HG03432 (cell line): ENCODE data around the gene DEFB113.

Source experiments
- ATAC-seq: cut with Tn5 transposase; IDR thresholded peaks from one replicate; pipeline ENCODE4 v1.9.1; 2021; ENCODE audit warnings: mild to moderate bottlenecking, moderate library complexity; ENCODE audit not compliant: unreplicated experiment

Gene DEFB113

DNA sequence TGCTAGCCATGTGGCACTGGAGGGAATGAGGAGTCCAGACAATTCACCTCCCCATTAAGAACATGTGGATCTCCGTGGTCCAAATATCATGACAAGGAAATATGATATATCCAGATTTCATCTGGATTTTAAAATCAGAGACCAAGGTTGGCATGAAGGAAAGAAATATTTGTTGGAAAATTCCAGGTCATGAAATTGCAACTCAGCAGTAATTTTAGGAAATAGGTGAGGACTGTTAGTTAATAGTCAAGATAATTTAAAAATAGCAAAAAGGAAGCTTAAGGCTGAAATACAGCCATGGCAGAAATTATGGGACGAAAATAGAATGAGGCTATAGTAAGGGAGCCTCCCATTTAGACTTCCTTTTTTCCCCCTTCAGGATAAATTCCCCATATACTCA lies 32.4 kb downstream of the DEFB113 start:
- ATAC-seq = no peak

DNA sequence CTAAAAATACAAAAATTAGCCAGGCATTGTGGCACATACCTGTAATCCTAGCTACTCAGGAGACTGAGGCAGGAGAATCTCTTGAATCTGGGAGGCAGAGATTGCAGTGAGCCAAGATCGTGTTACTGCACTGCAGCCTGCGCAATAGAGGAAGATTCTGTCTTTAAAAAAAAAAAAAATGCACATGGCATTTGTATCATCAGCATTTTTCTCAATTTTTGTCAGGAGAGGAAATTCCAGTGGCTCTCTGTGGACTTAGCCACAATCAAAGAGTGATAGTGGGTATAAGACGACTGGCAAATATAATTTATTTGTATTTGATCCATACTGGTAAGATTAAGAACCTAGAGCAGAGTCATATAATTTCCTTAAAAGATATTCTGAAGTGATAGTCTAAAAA lies 34.0 kb downstream of the DEFB113 start:
- ATAC-seq = no peak

DNA sequence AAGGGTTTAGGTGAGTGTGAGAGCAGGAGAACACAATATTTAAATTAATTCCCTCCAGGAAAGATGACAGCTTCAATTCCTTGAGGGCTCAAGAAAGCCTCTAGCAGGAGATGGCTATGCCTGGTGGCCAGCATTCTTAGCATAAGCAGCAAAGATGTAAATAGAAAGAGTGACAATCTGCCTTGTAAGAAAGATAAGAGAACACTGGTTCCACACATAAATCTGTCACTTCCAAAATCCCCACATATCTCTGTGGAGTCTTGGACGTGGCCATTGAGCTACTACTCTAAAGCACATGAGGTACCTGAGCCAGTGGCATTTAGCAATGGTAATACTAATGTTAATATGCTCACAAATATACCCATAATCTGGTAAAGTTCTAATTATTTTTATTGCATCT lies 34.7 kb downstream of the DEFB113 start:
- ATAC-seq = no peak

DNA sequence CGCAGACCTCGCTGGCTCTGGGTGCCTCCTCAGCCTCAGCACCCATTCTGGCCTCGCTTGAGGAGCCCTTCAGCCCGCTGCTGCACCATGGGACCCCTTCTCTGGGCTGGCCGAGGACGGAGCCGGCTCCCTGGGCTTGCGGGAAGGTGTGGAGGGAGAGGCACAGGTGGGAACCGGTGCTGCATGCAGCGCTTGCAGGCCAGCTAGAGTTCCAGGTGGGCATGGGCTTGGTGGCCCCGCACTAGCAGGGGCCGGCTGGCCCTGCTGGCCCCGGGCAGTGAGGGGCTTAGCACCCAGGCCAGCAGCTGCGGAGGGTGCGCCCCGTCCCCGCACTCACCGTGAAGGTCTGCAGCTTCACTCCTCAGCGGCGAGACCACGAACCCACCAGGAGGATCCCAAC lies 35.9 kb downstream of the DEFB113 start:
- ATAC-seq = no peak

DNA sequence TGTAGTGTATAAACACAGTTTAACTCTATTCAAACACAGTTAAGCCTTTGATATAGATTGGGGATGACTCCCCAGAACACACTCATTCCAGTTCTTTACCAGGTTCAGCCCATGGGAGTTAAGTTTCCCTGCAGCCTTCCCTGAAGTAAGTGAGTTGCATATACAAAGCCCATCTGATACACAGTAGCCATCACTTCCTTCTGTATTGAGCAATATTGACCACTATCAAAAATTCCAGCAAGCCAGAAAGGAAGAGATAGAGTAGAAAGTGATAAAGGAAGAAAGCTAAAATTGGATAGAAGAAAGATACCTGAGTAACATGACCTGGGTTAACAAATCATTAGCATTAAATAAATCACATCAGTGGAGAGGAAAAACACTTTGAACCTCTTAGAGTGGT lies 40.1 kb downstream of the DEFB113 start:
- ATAC-seq = no peak

DNA sequence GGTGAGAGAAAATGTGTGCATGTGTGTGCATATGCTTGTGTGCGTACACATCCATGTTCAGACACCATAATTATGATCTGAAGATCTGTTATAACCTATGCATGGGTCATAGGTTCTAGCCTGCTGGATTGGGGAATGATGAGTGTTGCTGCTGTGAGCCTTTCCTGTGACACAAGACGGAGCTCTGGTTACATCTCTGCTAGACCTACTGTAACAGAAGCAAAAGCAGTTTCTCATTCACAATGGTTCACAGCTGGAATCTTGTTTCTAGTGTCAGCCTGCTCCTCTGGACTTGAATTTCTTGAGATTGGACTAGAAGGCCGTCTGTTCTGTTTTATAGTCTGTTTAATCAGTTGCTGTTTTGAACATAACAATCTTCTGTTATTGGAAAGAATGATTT lies 45.6 kb downstream of the DEFB113 start:
- peak; percentile 43 for ATAC-seq

DNA sequence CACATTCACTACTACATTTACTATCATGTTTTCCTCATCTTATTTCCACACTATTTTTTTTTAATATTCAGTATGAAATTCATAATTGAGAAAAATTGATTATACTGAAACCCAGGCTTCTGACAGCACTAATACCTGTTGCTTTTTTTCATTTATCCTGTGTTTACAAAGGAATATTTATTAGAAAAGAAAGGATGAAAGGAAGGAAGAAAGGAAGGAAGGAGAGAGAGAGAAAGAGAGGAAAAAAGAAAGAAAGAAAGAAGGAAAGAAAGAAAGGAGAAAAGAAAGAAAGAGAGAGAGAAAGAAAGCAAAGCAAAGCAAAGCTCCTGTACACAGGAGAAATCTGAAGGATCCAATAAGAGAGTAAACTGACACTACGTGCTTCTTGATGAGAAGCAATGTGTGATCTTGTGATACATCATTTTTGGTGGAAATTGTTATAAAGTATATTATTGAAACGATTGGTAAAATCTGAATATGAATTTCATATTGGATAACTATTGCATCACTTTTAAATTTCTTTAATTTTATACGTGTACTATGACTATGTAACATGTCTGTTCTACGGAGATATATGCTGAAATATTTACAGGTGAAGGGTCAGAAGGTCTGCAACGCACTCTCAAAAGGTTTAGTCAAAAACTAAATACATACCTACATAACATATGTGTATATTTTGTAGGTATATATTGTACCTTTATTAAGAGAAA lies 49.3 kb downstream of the DEFB113 start:
- ATAC-seq = no peak

DNA sequence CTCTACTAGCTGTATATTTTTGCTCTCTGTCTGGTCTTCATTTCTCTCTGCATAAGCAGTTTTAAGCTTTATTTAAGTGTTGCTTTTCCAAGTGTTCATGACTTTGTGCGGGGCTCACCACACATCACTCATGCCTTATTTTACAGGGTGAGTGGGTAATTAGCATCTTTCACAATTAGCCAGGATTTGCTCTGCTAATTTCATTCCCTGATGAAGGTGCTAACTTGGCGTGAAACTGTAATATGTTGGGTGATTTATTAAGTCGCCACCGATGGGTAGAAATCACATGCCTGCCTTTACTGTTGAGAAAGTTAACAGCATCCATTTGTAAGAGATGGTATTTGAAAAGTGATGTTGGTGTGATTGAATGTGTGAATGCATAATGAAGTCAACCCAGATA lies 50.2 kb downstream of the DEFB113 start:
- no peak for ATAC-seq

DNA sequence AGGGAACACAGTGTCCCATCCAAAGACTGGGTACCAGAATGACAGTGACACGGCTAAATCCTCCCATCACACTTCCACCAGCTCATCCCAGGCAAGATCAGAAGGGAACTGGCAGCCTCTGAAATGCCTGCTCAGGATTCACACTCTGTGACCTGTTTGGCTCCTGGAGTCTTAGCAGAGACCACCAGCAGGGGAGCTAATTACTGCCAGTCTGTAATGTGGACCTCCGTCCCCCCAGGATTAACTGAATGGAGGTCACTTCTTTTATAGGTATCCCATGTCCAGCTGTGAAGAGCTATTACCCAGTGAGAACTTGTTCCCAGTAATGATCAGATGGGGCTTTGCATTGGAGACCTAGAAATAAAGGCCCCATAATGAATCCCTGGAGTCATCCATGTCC lies 50.6 kb downstream of the DEFB113 start:
- ATAC-seq = no peak
